Measurements from ENCODE around the gene ATP2B2. TPM values are rescaled to one million over a fixed set of nuclear protein-coding genes. Genes with fewer than 3 reads are reported as not detected.

ATP2B2 gene
- total RNA-seq, 1 donor from 2014 or later, result not detected

DNA sequence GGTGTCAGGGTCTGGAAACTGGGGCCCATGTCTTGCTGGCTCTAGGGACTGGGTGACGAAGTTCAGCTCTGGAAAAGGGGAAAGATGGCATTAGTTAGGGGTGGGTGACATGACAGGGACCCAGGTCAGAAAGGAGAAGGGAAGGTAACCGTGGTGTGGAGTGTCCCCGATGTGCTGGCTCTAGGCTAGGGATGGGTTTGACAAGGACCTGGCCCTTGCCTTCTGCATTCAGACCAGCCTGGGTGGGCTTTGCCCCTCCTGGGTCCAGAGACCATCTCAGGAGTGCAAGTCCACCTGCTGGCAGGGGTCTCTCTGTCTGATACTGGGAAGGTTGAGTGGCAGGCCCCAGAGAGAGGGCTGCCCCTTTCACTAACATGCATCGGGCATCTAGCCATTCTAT is 28.7 kb upstream of the ATP2B2 start:
- Histone ChIP-seq H3K4me3 (no peak overlapping the region), H3K36me3 (no peaks in the 10 kb centered on the region), H3K27ac (replicated peaks) (no peak overlapping the region), H3K9me3 (replicated peaks) (peaks cover under 1% of the 10 kb centered on the region), H3K4me1 (no peaks in the 10 kb centered on the region), H3K27me3 (ENCODE audit: low read depth) (peaks cover 19% of the 10 kb centered on the region)
- TF ChIP-seq, protein P1, sequence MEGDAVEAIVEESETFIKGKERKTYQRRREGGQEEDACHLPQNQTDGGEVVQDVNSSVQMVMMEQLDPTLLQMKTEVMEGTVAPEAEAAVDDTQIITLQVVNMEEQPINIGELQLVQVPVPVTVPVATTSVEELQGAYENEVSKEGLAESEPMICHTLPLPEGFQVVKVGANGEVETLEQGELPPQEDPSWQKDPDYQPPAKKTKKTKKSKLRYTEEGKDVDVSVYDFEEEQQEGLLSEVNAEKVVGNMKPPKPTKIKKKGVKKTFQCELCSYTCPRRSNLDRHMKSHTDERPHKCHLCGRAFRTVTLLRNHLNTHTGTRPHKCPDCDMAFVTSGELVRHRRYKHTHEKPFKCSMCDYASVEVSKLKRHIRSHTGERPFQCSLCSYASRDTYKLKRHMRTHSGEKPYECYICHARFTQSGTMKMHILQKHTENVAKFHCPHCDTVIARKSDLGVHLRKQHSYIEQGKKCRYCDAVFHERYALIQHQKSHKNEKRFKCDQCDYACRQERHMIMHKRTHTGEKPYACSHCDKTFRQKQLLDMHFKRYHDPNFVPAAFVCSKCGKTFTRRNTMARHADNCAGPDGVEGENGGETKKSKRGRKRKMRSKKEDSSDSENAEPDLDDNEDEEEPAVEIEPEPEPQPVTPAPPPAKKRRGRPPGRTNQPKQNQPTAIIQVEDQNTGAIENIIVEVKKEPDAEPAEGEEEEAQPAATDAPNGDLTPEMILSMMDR (IDR thresholded peaks at IDR 0.05; ENCODE audit: borderline replicate concordance), result no peak
- intact Hi-C loops (cut with micrococcal nuclease), result no loop called here
- DNase-seq, result no peak

DNA sequence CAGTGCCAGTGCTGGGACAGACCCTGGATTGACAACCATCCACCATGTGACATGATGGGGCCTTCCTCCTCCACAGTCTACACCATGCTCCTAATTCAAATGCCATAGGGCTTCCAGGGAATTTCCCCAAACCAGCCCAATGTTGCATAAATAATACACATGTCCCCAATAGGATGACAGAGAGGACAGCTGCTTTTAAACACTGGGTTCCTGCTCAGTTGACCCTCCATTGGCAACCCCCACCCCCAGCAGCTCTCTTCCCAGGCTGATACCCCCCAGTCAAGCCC is 28.3 kb upstream of the ATP2B2 start:
- Histone ChIP-seq H3K9me3 (replicated peaks) (no peaks in the 10 kb centered on the region), H3K27ac (replicated peaks) (no peak overlapping the region), H3K4me1 (no peaks in the 10 kb centered on the region), H3K36me3 (no peaks in the 10 kb centered on the region), H3K4me3 (no peak overlapping the region), H3K27me3 (ENCODE audit: low read depth) (peaks cover 23% of the 10 kb centered on the region)
- intact Hi-C loops (cut with micrococcal nuclease), result no loop called here
- TF ChIP-seq, protein P1 (IDR thresholded peaks at IDR 0.05; ENCODE audit: borderline replicate concordance), result no peak
- no peak for DNase-seq

DNA sequence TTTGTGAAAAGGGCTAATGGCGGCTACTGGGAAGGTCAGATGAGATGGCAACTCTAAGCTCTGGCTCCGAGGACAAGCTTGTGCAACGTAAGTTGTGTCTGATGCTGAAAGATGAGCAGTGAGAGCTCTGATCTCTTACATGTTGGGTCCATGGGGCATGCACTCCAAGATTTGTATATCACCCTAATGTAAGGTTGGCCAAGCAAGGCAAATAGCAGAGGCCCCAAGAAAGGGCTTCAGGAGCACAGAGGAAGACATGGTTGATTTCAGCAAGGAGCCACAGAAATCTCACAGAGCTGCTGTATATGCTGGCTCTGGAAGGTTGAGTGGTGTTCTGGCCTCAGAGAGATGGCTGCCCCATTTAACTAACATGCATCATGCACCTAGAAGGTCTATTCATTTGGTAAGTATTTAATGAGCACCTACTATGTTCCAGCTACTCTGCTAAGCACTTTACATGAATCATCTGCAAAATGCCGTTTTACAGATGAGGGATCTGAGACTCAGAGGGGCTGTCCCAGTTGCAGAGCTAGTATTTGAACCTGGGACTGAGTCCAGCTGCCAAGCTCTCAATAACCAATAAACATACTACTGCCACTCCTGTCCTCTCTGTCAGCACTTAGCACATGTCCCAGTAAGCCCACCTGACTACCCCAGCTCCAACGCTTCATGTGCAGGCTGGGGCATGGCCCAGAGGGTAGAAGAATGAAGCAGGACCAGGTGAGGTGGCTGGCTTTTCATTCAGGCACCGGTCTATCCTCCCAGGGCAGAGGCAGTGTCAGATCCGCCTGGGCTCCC is 27.8 kb upstream of the ATP2B2 start:
- intact Hi-C loops (cut with micrococcal nuclease), result no loop called here
- no peak overlapping the region for H3K4me3 ChIP-seq
- H3K9me3 ChIP-seq (replicated peaks), result no peaks in the 10 kb centered on the region
- H3K27ac ChIP-seq (replicated peaks), result no peak overlapping the region
- TF ChIP-seq, protein P1 (IDR thresholded peaks at IDR 0.05; ENCODE audit: borderline replicate concordance), result no peak
- no peaks in the 10 kb centered on the region for H3K36me3 ChIP-seq
- no peaks in the 10 kb centered on the region for H3K4me1 ChIP-seq
- DNase-seq, result no peak
- H3K27me3 ChIP-seq (ENCODE audit: low read depth), result peaks cover 24% of the 10 kb centered on the region

DNA sequence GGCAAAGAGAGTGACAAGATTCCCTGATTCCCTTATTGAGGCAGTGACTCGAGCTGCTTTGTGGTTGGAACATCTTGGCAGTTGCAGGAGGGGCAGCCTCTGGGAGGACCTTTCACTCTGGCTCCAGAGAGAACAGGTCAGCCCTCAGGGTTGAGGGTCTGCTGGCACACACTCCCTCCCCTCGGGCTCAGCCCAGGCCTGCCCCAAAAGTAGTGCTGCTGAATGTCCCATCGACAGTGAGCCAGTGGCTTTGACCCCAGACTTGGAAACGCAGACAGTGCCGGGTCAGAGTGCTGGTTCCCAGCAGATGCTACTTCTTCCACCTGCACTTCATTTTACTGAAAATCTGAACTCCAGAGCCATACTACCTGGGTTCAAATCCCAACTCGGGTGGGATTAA is 25.6 kb upstream of the ATP2B2 start:
- Histone ChIP-seq H3K27ac (replicated peaks) (no peak overlapping the region), H3K27me3 (ENCODE audit: low read depth) (peaks cover 38% of the 10 kb centered on the region), H3K36me3 (no peaks in the 10 kb centered on the region), H3K4me3 (no peak overlapping the region), H3K9me3 (replicated peaks) (no peaks in the 10 kb centered on the region), H3K4me1 (no peaks in the 10 kb centered on the region)
- intact Hi-C loops (cut with micrococcal nuclease), result no loop called here
- DNase-seq, result no peak
- TF ChIP-seq, protein P1 (IDR thresholded peaks at IDR 0.05; ENCODE audit: borderline replicate concordance), result no peak

DNA sequence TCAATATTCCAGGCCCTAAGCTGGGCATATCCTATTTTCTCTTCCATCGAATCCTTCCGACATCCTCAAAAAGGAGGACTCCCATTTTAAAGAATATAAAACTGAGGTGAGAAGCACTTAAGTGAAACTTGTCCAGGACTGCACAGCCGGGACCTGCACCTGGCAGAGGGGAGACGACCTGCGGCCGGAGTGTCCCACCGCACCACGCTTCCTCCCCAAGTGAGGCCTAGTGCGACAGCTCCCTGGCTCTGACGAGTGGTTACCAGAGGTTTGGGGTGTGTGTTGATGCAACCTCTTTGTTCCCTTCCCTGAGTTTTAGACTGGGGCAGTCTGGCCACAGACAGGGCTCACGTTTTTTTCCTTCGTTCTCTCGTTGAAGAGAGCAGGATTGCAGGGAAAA is 24.9 kb upstream of the ATP2B2 start:
- H3K36me3 ChIP-seq, result no peaks in the 10 kb centered on the region
- peaks cover 40% of the 10 kb centered on the region for H3K27me3 ChIP-seq (ENCODE audit: low read depth)
- intact Hi-C loops (cut with micrococcal nuclease), result no loop called here
- H3K4me1 ChIP-seq, result no peaks in the 10 kb centered on the region
- TF ChIP-seq, protein P1 (IDR thresholded peaks at IDR 0.05; ENCODE audit: borderline replicate concordance), result no peak
- no peak overlapping the region for H3K4me3 ChIP-seq
- no peak for DNase-seq
- no peak overlapping the region for H3K27ac ChIP-seq (replicated peaks)
- H3K9me3 ChIP-seq (replicated peaks), result no peaks in the 10 kb centered on the region
